ENCODE data around the gene KIAA0040. TPM values are rescaled to one million over a fixed set of nuclear protein-coding genes. Genes with fewer than 3 reads are reported as not detected.

Gene KIAA0040
- total RNA-seq (10.9 and 21.5 TPM in 2 replicates), polyA plus RNA-seq (7.3 and 8.3 TPM in 2 replicates), polyA minus RNA-seq (12.0 and 15.3 TPM in 2 replicates), Bru-seq, nascent RNA (percentile 77 among the genes with signal in this experiment), BruChase-seq, experiment 1, labeled RNA remaining after a 6-hour chase (percentile 55 among the genes with signal in this experiment), BruChase-seq, experiment 2, labeled RNA remaining after a 2-hour chase (percentile 76 among the genes with signal in this experiment)
- polyA plus RNA-seq (2011; cell fraction: cytosol; rRNA removed) = 5.6 and 7.0 TPM in 2 replicates
- polyA plus RNA-seq (2011; cell fraction: nucleus; rRNA removed) = 8.4 and 8.5 TPM in 2 replicates
- polyA plus RNA-seq (2012) = 5.3 and 6.5 TPM in 2 replicates
- polyA minus RNA-seq (2011; cell fraction: cytosol; rRNA and poly(A)+ RNA removed) = 8.2 TPM
- 7.4 and 8.8 TPM in 2 replicates for polyA minus RNA-seq (2011; cell fraction: nucleus; rRNA and poly(A)+ RNA removed)
- long read RNA-seq, full-length matches to known transcripts = 18 of 34 reads
- long read RNA-seq, partial matches to known transcripts = 2 of 34 reads
- long read RNA-seq, other reads (novel, unspliced or antisense) = 14 of 34 reads

GRCh38 chr1:175192630-175193526, at the start of gene KIAA0040:
Gene KIAA0040 (minus strand): TSS chr1:175192776. CDS start chr1:175161013, 31,763 bp downstream.
- BruUV-seq (replicated peaks) = TSS peak; percentile 63
- peak; percentile 62 for DNase-seq (ENCODE audit: low read depth, low spot score)
- CTCF ChIA-PET = interaction anchor here (0.8 to 3.8 kb wide), 13 partner anchors 9 to 126 kb away, joined by 3 to 16 read pairs (median 5); no protein-coding TSS in a partner anchor
- H3K27ac ChIP-seq (ENCODE audit: insufficient read depth, low read depth, low read length) = peak within 1 kb of the TSS; percentile 75
- H4K20me1 ChIP-seq (replicated peaks; ENCODE audit: control insufficient read depth, extremely low read depth, insufficient read depth, low read length) = no peaks in the 10 kb centered on the region
- H3K36me3 ChIP-seq (ENCODE audit: control insufficient read depth in 2 of 2, extremely low read depth in 1 of 2, insufficient read depth in 2 of 2, low read length in 2 of 2) = no peaks in the 10 kb centered on the region
- peak within 1 kb of the TSS; percentile 96 for H3K9ac ChIP-seq (replicated peaks; ENCODE audit: extremely low read depth, insufficient read depth, low read length)
- TF ChIP-seq CTCF (IDR thresholded peaks at IDR 0.05; ENCODE audit: extremely low read depth in 1 of 2, insufficient read depth in 1 of 2, low read depth in 1 of 2, low read length in 2 of 2) (peak in 1 of 2 donors; percentile 24), POLR2AphosphoS5 (IDR thresholded peaks at IDR 0.05; ENCODE audit: insufficient read depth, low read depth, low read length) (no peak)
- H3K4me2 ChIP-seq (ENCODE audit: insufficient read depth, low read length) = peak within 1 kb of the TSS; percentile 96
- peak; percentile 72 for FAIRE-seq
- no peaks in the 10 kb centered on the region for H3K9me1 ChIP-seq (replicated peaks; ENCODE audit: control insufficient read depth, extremely low read depth, insufficient read depth, low read length)
- H3K27me3 ChIP-seq (ENCODE audit: control insufficient read depth in 2 of 2, insufficient read depth in 2 of 2, low read length in 2 of 2) = no peaks in the 10 kb centered on the region
- intact Hi-C loops (cut with micrococcal nuclease) = loop anchor here (1.0 to 2.0 kb wide), 6 partner anchors 8 to 322 kb away; no protein-coding TSS in a partner anchor
- POLR2A ChIA-PET = interaction anchor here (1.0 kb wide), 1 partner anchor 23 kb away, joined by 3 read pairs; no protein-coding TSS in a partner anchor
- H3K9me3 ChIP-seq (replicated peaks; ENCODE audit: control insufficient read depth, insufficient read depth, low read length) = no peaks in the 10 kb centered on the region
- H3K4me1 ChIP-seq (ENCODE audit: control insufficient read depth, extremely low read depth, insufficient read depth, low read length) = peaks cover 20% of the 10 kb centered on the region
- dilution Hi-C loops (cut with MboI; ENCODE audit: extremely low pct_ligation_motif_present, low sequenced_read_pairs) = no loop called here
- H2AFZ ChIP-seq (ENCODE audit: low read depth, low read length) = peak within 1 kb of the TSS; percentile 86
- peak within 1 kb of the TSS; percentile 62 to 93 (median 87) for H3K4me3 ChIP-seq (replicated peaks in 1 of 3; ENCODE audit: insufficient read depth in 1 of 3, low read depth in 1 of 3, low read length in 3 of 3)
- no peaks in the 10 kb centered on the region for H3K79me2 ChIP-seq (ENCODE audit: control insufficient read depth, insufficient read depth, low read length)

Measured in endothelial cell of umbilical vein (primary cell).